Activated T-helper 2 cell treated with anti-CD3 and anti-CD28 coated beads, Interferon-gamma antibody, Interleukin-2, Interleukin-4, amounts not matched to agents 10 μg/mL and 5 μg/mL and 100 μg/mL, durations not matched to agents 14 hours and 24 hours and 36 hours (primary cell): ENCODE data around the gene GALT. TPM values are rescaled to one million over a fixed set of nuclear protein-coding genes. Genes with fewer than 3 reads are reported as not detected.

Experiments
- DNase-seq: peaks from one replicate; pipeline ENCODE4 v3.0.0; 2021; ENCODE audit warnings: low spot score
- H3K27ac Mint-ChIP-seq: one replicate; pipeline ENCODE4 v1.8.0; 2021; ENCODE audit warnings: mixed read lengths
- H3K27me3 Mint-ChIP-seq: one replicate; pipeline ENCODE4 v1.8.0; 2021; ENCODE audit warnings: low read depth, mixed read lengths
- H3K36me3 Mint-ChIP-seq: one replicate; pipeline ENCODE4 v1.8.0; 2021; ENCODE audit warnings: low read depth, mixed read lengths
- H3K4me1 Mint-ChIP-seq: one replicate; pipeline ENCODE4 v1.8.0; 2021; ENCODE audit warnings: low read depth, mixed read lengths
- H3K4me3 Mint-ChIP-seq: one replicate; pipeline ENCODE4 v1.8.0; 2021; ENCODE audit warnings: low read depth, mild to moderate bottlenecking, moderate library complexity, mixed read lengths
- H3K9me3 Mint-ChIP-seq: one replicate; pipeline ENCODE4 v1.8.0; 2021; ENCODE audit warnings: mixed read lengths
- intact Hi-C: fragments of 100-400 bp; cut with micrococcal nuclease; formaldehyde crosslinking; loops from one replicate; pipeline ENCODE4 v1.15.1; 2023
- total RNA-seq: library from RNA; stranded (reverse); gene quantifications from 2 replicates; pipeline ENCODE4 v1.2.3, GENCODE V29; 2022

GALT gene
- total RNA-seq, 1 donor from 2014 or later = 74.3 TPM

GRCh38 chr9:34612788-34613390 is 33.6 kb upstream of the GALT start:
- intact Hi-C loops = loop anchor here (1.0 to 5.0 kb wide), 6 partner anchors 7 to 281 kb away; partner anchors contain the start of genes DCTN3, DNAI1, FAM219A and GALT
- peak overlapping the region; percentile 93 for H3K27ac Mint-ChIP-seq
- DNase-seq = peak; percentile 57
- H3K4me3 Mint-ChIP-seq = peak overlapping the region; percentile 90
- peaks cover 38% of the 10 kb centered on the region for H3K36me3 Mint-ChIP-seq
- H3K4me1 Mint-ChIP-seq = peaks cover 11% of the 10 kb centered on the region
- no peaks in the 10 kb centered on the region for H3K9me3 Mint-ChIP-seq
- H3K27me3 Mint-ChIP-seq = no peaks in the 10 kb centered on the region

- Mint-ChIP-seq H3K4me3 (no peak overlapping the region), H3K9me3 (no peaks in the 10 kb centered on the region), H3K27ac (no peak overlapping the region), H3K4me1 (peaks cover 20% of the 10 kb centered on the region), H3K36me3 (peaks cover 31% of the 10 kb centered on the region), H3K27me3 (no peaks in the 10 kb centered on the region)
- intact Hi-C loops = no loop called here
- DNase-seq = no peak
Observed at GRCh38 chr9:34615132-34615531, 31.3 kb upstream of the GALT start.

- DNase-seq = peak; percentile 90
- H3K27ac Mint-ChIP-seq = peak within 1 kb of the TSS; percentile 46
- H3K36me3 Mint-ChIP-seq = peaks cover 13% of the 10 kb centered on the region
- peaks cover 26% of the 10 kb centered on the region for H3K27me3 Mint-ChIP-seq
- H3K4me1 Mint-ChIP-seq = peaks cover 16% of the 10 kb centered on the region
- H3K4me3 Mint-ChIP-seq = peak within 1 kb of the TSS; percentile 91
- intact Hi-C loops = loop anchor here (1.0 kb wide), 1 partner anchor 8 kb away; the partner anchor contains the start of gene RPP25L
- no peaks in the 10 kb centered on the region for H3K9me3 Mint-ChIP-seq
Observed at GRCh38 chr9:34620061-34620994, 26.1 kb upstream of the GALT start, which contains the start of gene DCTN3. Gene DCTN3 (minus strand): TSS chr9:34620495. CDS start chr9:34620464, 31 bp downstream.

- Mint-ChIP-seq H3K4me3 (no peak overlapping the region), H3K9me3 (no peaks in the 10 kb centered on the region), H3K27ac (no peak overlapping the region), H3K36me3 (peaks cover 3% of the 10 kb centered on the region), H3K4me1 (peaks cover 22% of the 10 kb centered on the region), H3K27me3 (peaks cover 53% of the 10 kb centered on the region)
- intact Hi-C loops = loop anchor here (2.0 kb wide), 1 partner anchor 35 kb away; the partner anchor contains the start of gene CNTFR
- DNase-seq = no peak
Observed at GRCh38 chr9:34623374-34624235, 22.9 kb upstream of the GALT start.

GRCh38 chr9:34624475-34625185 is 21.8 kb upstream of the GALT start:
- no peaks in the 10 kb centered on the region for H3K9me3 Mint-ChIP-seq
- intact Hi-C loops = loop anchor here (2.0 kb wide), 1 partner anchor 36 kb away; the partner anchor contains the start of gene CNTFR
- H3K27me3 Mint-ChIP-seq = peaks cover 60% of the 10 kb centered on the region
- DNase-seq = no peak
- H3K36me3 Mint-ChIP-seq = peaks cover 3% of the 10 kb centered on the region
- H3K27ac Mint-ChIP-seq = no peak overlapping the region
- peaks cover 18% of the 10 kb centered on the region for H3K4me1 Mint-ChIP-seq
- H3K4me3 Mint-ChIP-seq = no peak overlapping the region

- Mint-ChIP-seq H3K9me3 (no peaks in the 10 kb centered on the region), H3K36me3 (peaks cover 3% of the 10 kb centered on the region), H3K4me3 (no peak overlapping the region), H3K27ac (no peak overlapping the region), H3K27me3 (peaks cover 65% of the 10 kb centered on the region), H3K4me1 (peaks cover 16% of the 10 kb centered on the region)
- intact Hi-C loops = loop anchor here (2.0 kb wide), 1 partner anchor 36 kb away; the partner anchor contains the start of gene CNTFR
- DNase-seq = no peak
Observed at GRCh38 chr9:34625186-34625486, 21.3 kb upstream of the GALT start.

GRCh38 chr9:34627716-34628655 is 18.5 kb upstream of the GALT start:
- Mint-ChIP-seq H3K4me1 (peaks cover 10% of the 10 kb centered on the region), H3K36me3 (peaks cover 13% of the 10 kb centered on the region), H3K27me3 (peaks cover 63% of the 10 kb centered on the region), H3K9me3 (no peaks in the 10 kb centered on the region), H3K27ac (no peak overlapping the region), H3K4me3 (peak overlapping the region; percentile 72)
- intact Hi-C loops = no loop called here
- no peak for DNase-seq

GRCh38 chr9:34628656-34629490 is 17.6 kb upstream of the GALT start, which contains the start of gene ARID3C:
Gene ARID3C (minus strand): TSS chr9:34629066. CDS start chr9:34628014, 1,052 bp downstream.
- Mint-ChIP-seq H3K4me1 (peaks cover 8% of the 10 kb centered on the region), H3K4me3 (peak within 1 kb of the TSS; percentile 72), H3K36me3 (peaks cover 16% of the 10 kb centered on the region), H3K9me3 (no peaks in the 10 kb centered on the region), H3K27me3 (peaks cover 58% of the 10 kb centered on the region), H3K27ac (no peak within 1 kb of the TSS)
- intact Hi-C loops = no loop called here
- peak; percentile 22 for DNase-seq

- peak overlapping the region; percentile 59 for H3K4me3 Mint-ChIP-seq
- H3K27me3 Mint-ChIP-seq = peaks cover 57% of the 10 kb centered on the region
- peaks cover 21% of the 10 kb centered on the region for H3K36me3 Mint-ChIP-seq
- H3K4me1 Mint-ChIP-seq = peaks cover 13% of the 10 kb centered on the region
- DNase-seq = no peak
- no peak overlapping the region for H3K27ac Mint-ChIP-seq
- intact Hi-C loops = no loop called here
- H3K9me3 Mint-ChIP-seq = no peaks in the 10 kb centered on the region
Observed at GRCh38 chr9:34629491-34629808, 17.0 kb upstream of the GALT start.

- Mint-ChIP-seq H3K27me3 (peaks cover 49% of the 10 kb centered on the region), H3K9me3 (no peaks in the 10 kb centered on the region), H3K4me1 (peaks cover 17% of the 10 kb centered on the region), H3K27ac (no peak overlapping the region), H3K36me3 (peaks cover 33% of the 10 kb centered on the region), H3K4me3 (peak overlapping the region; percentile 28)
- intact Hi-C loops = no loop called here
- no peak for DNase-seq
Observed at GRCh38 chr9:34630402-34631154, 15.9 kb upstream of the GALT start.
